Chondrocyte (in vitro differentiated cells): ENCODE measurements around the gene ZNF692. TPM values are rescaled to one million over a fixed set of nuclear protein-coding genes. Genes with fewer than 3 reads are reported as not detected.
"Not testable (repeated sequence)": the region's sequence is repeated elsewhere in the genome, so short reads cannot be mapped to it uniquely, and the experiment has no call there.

Experiments
- DNase-seq: peaks from one replicate; pipeline ENCODE4 v3.0.0; 2021; ENCODE audit warnings: mixed read lengths, low spot score
- H3K27ac Mint-ChIP-seq: one replicate; pipeline ENCODE4 v1.8.0; 2021; ENCODE audit warnings: mild to moderate bottlenecking, moderate library complexity, mixed read lengths; ENCODE audit not compliant: unreplicated experiment
- H3K27me3 Mint-ChIP-seq: 2 replicates; pipeline ENCODE4 v1.8.0; 2021; ENCODE audit warnings: low read depth, mixed read lengths
- H3K36me3 Mint-ChIP-seq: 2 replicates; pipeline ENCODE4 v1.8.0; 2021; ENCODE audit warnings: low read depth, mixed read lengths
- H3K4me1 Mint-ChIP-seq: 2 replicates; pipeline ENCODE4 v1.8.0; 2021; ENCODE audit warnings: low read depth, mild to moderate bottlenecking, mixed read lengths
- H3K4me3 Mint-ChIP-seq: one replicate; pipeline ENCODE4 v1.8.0; 2021; ENCODE audit warnings: mild to moderate bottlenecking, moderate library complexity, mixed read lengths; ENCODE audit not compliant: unreplicated experiment
- H3K9me3 Mint-ChIP-seq: 2 replicates; pipeline ENCODE4 v1.8.0; 2021; ENCODE audit warnings: low read depth, mixed read lengths
- CTCF ChIP-seq: fragments of 200-600 bp; sonication (generic); IDR thresholded peaks from 2 replicates; pipeline ENCODE4 v1.5.0; 2021; ENCODE audit warnings: antibody characterized with exemption, mild to moderate bottlenecking, moderate library complexity
- total RNA-seq: library from RNA; stranded (reverse); gene quantifications from 3 replicates; pipeline ENCODE4 v1.2.1, GENCODE V29; 2021

ZNF692 gene
- total RNA-seq, 1 donor from 2014 or later = 21.6 TPM

- no peaks in the 10 kb centered on the region for H3K9me3 Mint-ChIP-seq
- no peak for TF ChIP-seq CTCF
- H3K4me1 Mint-ChIP-seq = peaks cover 9% of the 10 kb centered on the region
- no peaks in the 10 kb centered on the region for H3K36me3 Mint-ChIP-seq
- no peak overlapping the region for H3K4me3 Mint-ChIP-seq
- peaks cover 12% of the 10 kb centered on the region for H3K27me3 Mint-ChIP-seq
- no peak overlapping the region for H3K27ac Mint-ChIP-seq
- DNase-seq = no peak
Observed at GRCh38 chr1:248885646-248886045, 26.8 kb upstream of the ZNF692 start.

GRCh38 chr1:248884632-248885295, 25.9 kb upstream of the ZNF692 start:
- H3K4me1 Mint-ChIP-seq = peaks cover 9% of the 10 kb centered on the region
- H3K4me3 Mint-ChIP-seq = no peak overlapping the region
- no peaks in the 10 kb centered on the region for H3K9me3 Mint-ChIP-seq
- H3K27ac Mint-ChIP-seq = no peak overlapping the region
- peaks cover 9% of the 10 kb centered on the region for H3K27me3 Mint-ChIP-seq
- TF ChIP-seq CTCF = peak; percentile 22
- H3K36me3 Mint-ChIP-seq = no peaks in the 10 kb centered on the region
- DNase-seq = no peak

GRCh38 chr1:248882427-248882826, 23.5 kb upstream of the ZNF692 start:
- not testable (repeated sequence) for H3K9me3 Mint-ChIP-seq, H3K4me1 Mint-ChIP-seq, H3K4me3 Mint-ChIP-seq, DNase-seq, H3K27me3 Mint-ChIP-seq, H3K36me3 Mint-ChIP-seq, H3K27ac Mint-ChIP-seq

- DNase-seq = no peak
Observed at GRCh38 chr1:248881261-248881660, 22.4 kb upstream of the ZNF692 start.

GRCh38 chr1:248873993-248874533, 15.2 kb upstream of the ZNF692 start:
- no peaks in the 10 kb centered on the region for H3K9me3 Mint-ChIP-seq
- H3K27ac Mint-ChIP-seq = peak overlapping the region; percentile 99
- H3K4me1 Mint-ChIP-seq = peaks cover 15% of the 10 kb centered on the region
- H3K4me3 Mint-ChIP-seq = peak overlapping the region; percentile 91
- peak; percentile 22 for TF ChIP-seq CTCF
- peaks cover under 1% of the 10 kb centered on the region for H3K27me3 Mint-ChIP-seq
- no peak for DNase-seq
- H3K36me3 Mint-ChIP-seq = no peaks in the 10 kb centered on the region

More at GRCh38 chr1:248881261-248881660, 22.4 kb upstream of the ZNF692 start:
- Mint-ChIP-seq H3K36me3 (no peaks in the 10 kb centered on the region), H3K4me1 (peaks cover 4% of the 10 kb centered on the region), H3K4me3 (no peak overlapping the region), H3K27ac (no peak overlapping the region), H3K9me3 (no peaks in the 10 kb centered on the region), H3K27me3 (peaks cover 5% of the 10 kb centered on the region)
- TF ChIP-seq CTCF = no peak
